ENCODE measurements around the gene PTPRN2.
"Not testable (repeated sequence)": the region's sequence is repeated elsewhere in the genome, so short reads cannot be mapped to it uniquely, and the experiment has no call there.

PTPRN2 gene

GRCh38 chr7:157928171-157928794 lies 659.3 kb downstream of the PTPRN2 start:
- DNase-seq = no peak

- no peak for DNase-seq
Observed at GRCh38 chr7:157927313-157927925, 660.2 kb downstream of the PTPRN2 start.

DNA sequence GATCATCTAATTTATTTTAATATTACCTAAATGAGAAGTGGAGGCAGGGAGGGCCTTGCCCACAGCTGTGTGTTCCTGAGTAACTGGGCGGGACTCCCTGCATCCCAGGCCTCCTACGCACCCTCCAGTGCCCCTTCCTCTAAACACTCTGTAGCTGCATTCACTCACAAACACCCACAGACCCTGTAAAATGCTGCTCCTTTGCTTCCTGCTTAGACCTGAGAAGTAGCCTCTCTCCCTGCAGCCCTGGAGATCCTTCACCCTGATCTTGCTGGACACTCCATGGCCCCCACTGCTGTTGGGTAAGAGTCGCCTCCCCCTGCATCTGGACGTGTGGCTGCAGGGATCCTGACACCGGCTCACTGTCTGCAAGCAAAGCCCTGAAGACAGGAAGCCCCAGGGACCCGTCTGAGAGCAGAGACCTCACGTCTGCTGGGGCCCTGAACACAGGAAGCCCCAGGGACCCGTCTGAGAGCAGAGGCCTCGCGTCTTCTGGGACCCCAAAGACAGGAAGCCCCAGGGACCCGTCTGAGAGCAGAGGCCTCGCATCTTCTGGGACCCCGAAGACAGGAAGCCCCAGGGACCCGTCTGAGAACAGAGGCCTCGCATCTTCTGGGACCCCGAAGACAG lies 661.0 kb downstream of the PTPRN2 start:
- no peak for DNase-seq

- DNase-seq = no peak
Observed at GRCh38 chr7:157926107-157926506, 661.5 kb downstream of the PTPRN2 start.

DNA sequence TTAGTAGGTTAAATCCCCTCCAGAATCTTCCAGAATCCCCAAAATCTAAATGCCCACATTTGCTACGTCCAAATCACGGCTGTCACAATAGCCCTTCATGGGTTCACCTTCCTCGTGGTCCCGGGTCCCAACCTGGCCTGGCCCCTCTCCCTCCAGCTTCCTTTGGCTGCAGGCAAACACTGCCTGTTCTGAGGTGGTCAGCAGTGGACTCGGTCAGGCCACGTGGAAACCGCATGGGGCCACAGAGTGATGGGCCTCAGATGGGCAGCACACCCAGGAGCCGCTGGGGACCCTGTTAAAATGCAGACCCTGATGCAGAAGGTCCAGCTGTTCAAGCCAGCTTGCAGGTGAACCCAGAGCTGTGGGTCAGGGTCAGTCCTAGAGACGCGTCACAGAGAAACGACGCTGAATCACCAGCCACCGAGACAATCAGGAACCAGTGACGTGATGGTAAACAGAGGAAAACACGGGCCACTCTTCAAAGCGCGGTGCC lies 662.2 kb downstream of the PTPRN2 start:
- no peak for DNase-seq

DNA sequence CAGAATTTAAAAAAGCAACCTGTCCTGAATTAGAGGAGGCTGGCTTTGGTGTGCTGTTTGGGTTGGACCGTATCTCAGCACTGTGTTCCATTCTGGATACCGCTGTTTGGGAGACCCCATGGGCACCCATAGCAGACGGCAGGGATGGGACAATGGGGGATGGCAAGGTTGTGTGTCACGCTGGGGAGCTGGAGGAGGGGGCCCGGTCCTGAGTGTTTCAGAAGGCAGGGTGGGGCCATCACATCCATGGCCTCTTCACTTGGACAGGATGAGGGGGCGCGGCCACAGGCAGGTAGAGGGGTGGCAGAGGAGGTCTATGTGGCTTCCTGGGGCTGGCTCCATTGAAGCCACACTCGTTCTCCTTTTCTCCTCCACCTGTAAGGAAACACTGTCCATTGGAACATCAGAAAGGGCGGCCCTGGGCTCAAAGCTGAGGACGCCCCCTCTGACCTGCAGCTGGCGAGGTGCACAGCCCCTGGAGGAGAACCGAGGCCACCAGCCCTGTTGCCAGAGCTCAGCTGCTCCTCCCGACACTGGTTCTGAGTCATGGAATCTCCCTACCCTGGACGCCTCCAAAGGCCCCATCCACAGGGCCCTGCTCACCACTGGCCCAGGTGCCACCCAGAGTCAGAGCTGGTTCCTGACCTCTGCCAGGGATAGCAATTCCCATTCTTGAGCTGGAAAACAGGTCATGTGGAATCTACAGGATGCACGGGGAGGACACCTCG lies 663.6 kb downstream of the PTPRN2 start:
- DNase-seq = no peak

- DNase-seq = no peak
Observed at GRCh38 chr7:157922576-157922975, 665.0 kb downstream of the PTPRN2 start.

- DNase-seq = no peak
Observed at GRCh38 chr7:157918326-157919080, 669.1 kb downstream of the PTPRN2 start.

DNA sequence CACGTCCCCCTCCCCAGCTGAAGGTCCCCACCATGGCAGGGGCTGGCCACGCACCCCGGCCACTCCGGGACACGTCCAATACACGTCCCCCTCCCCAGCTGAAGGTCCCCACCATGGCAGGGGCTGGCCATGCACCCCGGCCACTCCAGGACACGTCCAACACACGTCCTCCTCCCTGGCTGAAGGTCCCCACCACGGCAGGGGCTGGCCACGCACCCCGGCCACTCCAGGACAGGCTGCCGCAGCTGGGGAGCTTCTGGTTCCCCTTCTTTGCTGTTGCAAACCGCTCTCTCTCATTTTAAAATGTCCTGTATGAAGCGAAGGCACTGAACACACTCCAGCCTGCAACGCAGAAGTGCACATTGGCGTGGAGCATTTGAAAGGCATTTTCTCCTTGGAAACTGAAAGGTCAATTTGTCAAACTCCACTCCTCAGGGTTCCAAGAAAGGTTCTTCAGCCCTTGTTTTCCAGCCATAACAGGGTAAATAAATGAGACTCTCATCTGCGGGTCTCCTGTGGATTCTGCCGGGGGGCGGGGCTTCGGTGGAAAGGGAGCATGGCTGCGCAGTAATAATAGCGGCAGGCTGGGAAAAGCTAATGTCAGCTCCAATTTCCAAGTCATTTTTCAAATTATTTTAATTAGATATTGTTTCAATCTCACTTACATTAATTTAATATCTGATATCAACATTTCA lies 670.5 kb downstream of the PTPRN2 start:
- DNase-seq = no peak

- DNase-seq = no peak
Observed at GRCh38 chr7:157910446-157910845, 677.2 kb downstream of the PTPRN2 start.

- not testable (repeated sequence) for DNase-seq
Observed at GRCh38 chr7:157910045-157910444, 677.6 kb downstream of the PTPRN2 start.

- DNase-seq = no peak
Observed at GRCh38 chr7:157909370-157909769, 678.3 kb downstream of the PTPRN2 start.

- no peak for DNase-seq
Observed at GRCh38 chr7:157908006-157908782, 679.4 kb downstream of the PTPRN2 start.

DNA sequence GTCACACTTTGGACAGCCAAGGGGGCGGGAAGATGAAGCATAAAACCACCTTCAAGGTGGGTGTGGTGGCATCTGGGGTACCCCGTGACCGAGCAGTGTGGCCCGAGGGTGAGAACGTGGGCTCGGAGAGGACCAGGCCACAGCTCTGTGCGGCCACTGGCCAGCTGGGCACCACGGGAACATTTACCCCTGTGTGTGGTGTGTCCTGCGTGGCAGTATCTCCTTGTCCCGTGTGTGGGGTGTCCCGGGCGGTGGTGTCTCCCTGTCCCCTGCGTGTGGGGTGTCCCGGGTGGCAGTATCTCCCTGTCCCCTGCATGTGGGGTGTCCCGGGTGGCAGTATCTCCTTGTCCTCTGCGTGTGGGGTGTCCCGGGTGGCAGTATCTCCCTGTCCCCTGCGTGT lies 680.5 kb downstream of the PTPRN2 start:
- DNase-seq = no peak

DNA sequence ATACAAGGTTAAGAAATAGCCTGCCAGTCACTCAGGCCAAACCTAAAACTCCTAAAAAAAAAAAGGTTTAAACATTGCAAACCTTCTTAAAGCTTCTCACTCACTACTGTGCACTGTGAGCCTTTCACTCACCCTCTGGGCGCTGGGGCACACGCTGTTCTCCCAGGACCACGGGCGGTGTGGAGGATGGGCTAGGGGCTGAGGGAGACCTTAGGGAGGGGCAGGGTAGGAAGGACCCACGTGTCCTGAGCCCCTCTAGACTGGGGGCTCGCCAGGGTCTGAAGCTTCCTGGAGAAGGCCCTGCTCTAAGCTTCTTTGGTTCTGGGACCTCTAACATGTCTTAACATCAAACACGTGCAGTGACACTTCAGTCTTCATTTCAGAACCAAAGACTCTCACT lies 681.0 kb downstream of the PTPRN2 start:
- DNase-seq = no peak

- DNase-seq = no peak
Observed at GRCh38 chr7:157905651-157906461, 681.8 kb downstream of the PTPRN2 start.

DNA sequence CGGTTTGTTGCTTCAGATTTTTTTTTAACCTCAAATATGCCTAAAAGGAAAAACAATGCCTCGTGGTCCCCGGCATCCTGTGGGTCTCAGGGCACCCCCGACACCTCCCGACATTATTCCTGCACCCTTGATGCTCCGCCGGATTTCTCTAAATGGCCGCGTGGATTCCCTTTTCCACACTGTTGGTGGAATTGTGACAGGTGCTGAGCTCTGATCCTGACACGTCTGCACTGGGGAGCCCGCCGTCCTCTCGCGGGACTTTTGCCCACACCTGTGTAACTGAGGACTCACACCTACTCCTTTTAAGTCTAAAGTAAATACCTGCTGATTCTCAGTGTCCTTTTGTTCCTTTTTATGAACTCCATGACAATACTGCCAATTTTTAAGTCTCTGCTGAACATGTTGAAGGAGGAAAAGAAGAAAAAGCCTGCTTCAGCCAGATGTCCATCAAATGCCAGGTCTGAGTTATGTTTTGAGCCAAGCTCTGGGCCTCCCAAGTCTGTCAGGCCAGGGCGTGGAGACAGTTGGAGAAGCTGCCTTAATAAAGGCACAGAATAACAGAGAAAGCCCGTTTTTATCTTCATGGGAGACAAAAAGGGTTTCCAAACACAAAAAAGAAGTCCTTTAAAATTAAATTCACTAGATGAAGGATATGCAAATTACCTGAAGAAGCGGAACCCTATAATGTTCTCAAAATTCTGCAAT lies 682.6 kb downstream of the PTPRN2 start:
- no peak for DNase-seq

GRCh38 chr7:157904211-157904865 lies 683.3 kb downstream of the PTPRN2 start:
- DNase-seq = no peak

DNA sequence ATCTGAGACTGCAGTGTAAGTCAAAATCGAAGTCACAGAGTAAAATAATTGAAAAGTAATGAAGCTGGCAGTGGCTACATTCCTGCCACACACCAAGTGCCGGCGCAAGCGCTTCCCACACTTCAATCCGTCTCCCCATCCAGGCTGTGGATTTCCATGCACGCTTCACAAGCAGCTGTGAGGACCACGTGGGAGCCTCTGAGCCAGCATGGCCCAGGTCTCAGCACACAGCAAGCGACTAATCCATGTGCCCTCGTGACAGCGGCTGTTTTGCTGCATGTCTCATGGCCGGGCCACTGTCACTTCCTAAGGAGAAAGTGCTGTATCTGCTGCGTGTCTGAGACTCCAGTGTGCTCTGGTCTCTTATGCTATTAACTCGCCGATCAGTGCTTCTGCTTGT lies 683.9 kb downstream of the PTPRN2 start:
- DNase-seq = no peak
